ENCODE results near the gene KCNIP2. TPM values are rescaled to one million over a fixed set of nuclear protein-coding genes. Genes with fewer than 3 reads are reported as not detected.

The KCNIP2 gene
- total RNA-seq, 2 donors from 2014 or later: 1.8 to 13.5 TPM

GRCh38 chr10:101841826-101842225, 1.8 kb downstream of the KCNIP2 start:
- DNase-seq: no peak
- H3K4me1 ChIP-seq: peaks cover 30% of the 10 kb centered on the region
- no peaks in the 10 kb centered on the region for H3K36me3 ChIP-seq (replicated peaks in 1 of 2; ENCODE audit: insufficient read depth in 1 of 2, low read depth in 2 of 2)
- H3K27me3 ChIP-seq: no peaks in the 10 kb centered on the region
- H3K4me3 ChIP-seq: no peak overlapping the region
- ATAC-seq: no peak
- H3K9me3 ChIP-seq: no peaks in the 10 kb centered on the region
- intact Hi-C loops (cut with DNase I): no loop called here
- no peak overlapping the region for H3K27ac ChIP-seq
- TF ChIP-seq CTCF (IDR thresholded peaks at IDR 0.05): no peak

- Histone ChIP-seq H3K9me3 (no peaks in the 10 kb centered on the region), H3K4me1 (peaks cover 30% of the 10 kb centered on the region), H3K27me3 (no peaks in the 10 kb centered on the region), H3K27ac (no peak overlapping the region), H3K36me3 (replicated peaks in 1 of 2; ENCODE audit: insufficient read depth in 1 of 2, low read depth in 2 of 2) (no peaks in the 10 kb centered on the region), H3K4me3 (no peak overlapping the region)
- intact Hi-C loops (cut with DNase I): no loop called here
- WGBS, 2 donors: 3 to 4% methylated on average over 14 to 46 of the region's 46 CpGs
- DNase-seq (peak; percentile 73 to 81 (median 76)), ATAC-seq (peak; percentile 78)
- TF ChIP-seq CTCF (IDR thresholded peaks at IDR 0.05): peak; percentile 82 to 90 (median 87)
- TF ChIP-seq POLR2A (IDR thresholded peaks at IDR 0.05): no peak
Observed at GRCh38 chr10:101840741-101841453, 2.7 kb downstream of the KCNIP2 start.

GRCh38 chr10:101840102-101840684, 3.4 kb downstream of the KCNIP2 start:
- no peak for TF ChIP-seq CTCF (IDR thresholded peaks at IDR 0.05)
- H3K4me3 ChIP-seq: no peak overlapping the region
- H3K27me3 ChIP-seq: no peaks in the 10 kb centered on the region
- no peak overlapping the region for H3K27ac ChIP-seq
- DNase-seq (peak in 1 of 4 donors; percentile 22), ATAC-seq (no peak)
- 0 to 12% methylated on average over 18 to 19 of the region's 19 CpGs for WGBS, 2 donors
- intact Hi-C loops (cut with DNase I): no loop called here
- H3K9me3 ChIP-seq: no peaks in the 10 kb centered on the region
- H3K36me3 ChIP-seq (replicated peaks in 1 of 2; ENCODE audit: insufficient read depth in 1 of 2, low read depth in 2 of 2): no peaks in the 10 kb centered on the region
- H3K4me1 ChIP-seq: peaks cover 30% of the 10 kb centered on the region

GRCh38 chr10:101839416-101840063, 4.1 kb downstream of the KCNIP2 start:
- peak; percentile 31 for ATAC-seq
- Histone ChIP-seq H3K27ac (no peak overlapping the region), H3K36me3 (replicated peaks in 1 of 2; ENCODE audit: insufficient read depth in 1 of 2, low read depth in 2 of 2) (no peaks in the 10 kb centered on the region), H3K9me3 (no peaks in the 10 kb centered on the region), H3K4me3 (no peak overlapping the region), H3K27me3 (no peaks in the 10 kb centered on the region), H3K4me1 (peaks cover 30% of the 10 kb centered on the region)
- intact Hi-C loops (cut with DNase I): loop anchor here (10.0 kb wide), 1 partner anchor 175 kb away; no protein-coding TSS in a partner anchor
- DNase-seq: peak in 3 of 4 donors; percentile 40 to 56 (median 44)
- WGBS, 2 donors: 19 to 33% methylated on average over 16 to 35 of the region's 36 CpGs
- TF ChIP-seq CTCF (IDR thresholded peaks at IDR 0.05) (no peak), POLR2A (IDR thresholded peaks at IDR 0.05) (no peak)
